GM12873 (cell line): Measurements from ENCODE around the gene TSBP1.

Experiments
- CTCF ChIP-seq: IDR thresholded peaks from 2 replicates; pipeline ENCODE4 v1.5.1; 2012; ENCODE audit warnings: low read depth, mild to moderate bottlenecking, moderate library complexity, low read length, control low read depth; ENCODE audit not compliant: insufficient read depth; ENCODE audit errors: missing control alignments

Gene TSBP1

GRCh38 chr6:32332433-32332832 lies 39.3 kb downstream of the TSBP1 start:
- no peak for TF ChIP-seq CTCF

GRCh38 chr6:32329141-32329540 lies 42.6 kb downstream of the TSBP1 start:
- TF ChIP-seq CTCF = no peak

GRCh38 chr6:32327103-32327502 lies 44.6 kb downstream of the TSBP1 start:
- no peak for TF ChIP-seq CTCF

GRCh38 chr6:32318501-32318900 lies 53.2 kb downstream of the TSBP1 start:
- TF ChIP-seq CTCF = no peak

- no peak for TF ChIP-seq CTCF
Measured at GRCh38 chr6:32317541-32317940, 54.2 kb downstream of the TSBP1 start.

GRCh38 chr6:32313964-32314363 lies 57.7 kb downstream of the TSBP1 start:
- TF ChIP-seq CTCF = no peak

GRCh38 chr6:32298632-32299336 lies 72.9 kb downstream of the TSBP1 start:
- no peak for TF ChIP-seq CTCF
